GM12878 (cell line): Measurements from ENCODE around the gene EIF4E1B. TPM values are rescaled to one million over a fixed set of nuclear protein-coding genes. Genes with fewer than 3 reads are reported as not detected.

Source experiments
- ATAC-seq: fragments of 200-7000 bp; cut with Tn5 transposase; 3 replicates; pipeline ENCODE4 v1.9.1; 2020; ENCODE audit warnings: mild to moderate bottlenecking, moderate library complexity
- BruUV-seq: library from RNA; stranded (reverse); fragments of 400-500 nt; replicated peaks from 2 replicates; lab custom pipeline; 2021; lab: Mats Ljungman, UMichigan
- CTCF ChIA-PET: fragments of 300-600 bp; sonication (Branson Sonifier 250); formaldehyde crosslinking; extraction: SDS; loops from one replicate; lab custom pipeline; 2021; ENCODE audit warnings: inconsistent platforms; lab: Yijun Ruan, JAX
- POLR2A ChIA-PET: fragments of 350-600 bp; formaldehyde crosslinking; extraction: SDS; loops from one replicate; lab custom pipeline; 2021; ENCODE audit warnings: inconsistent platforms; lab: Charles Lee
- RAD21 ChIA-PET: fragments of 300-600 bp; sonication (Branson Sonifier 250); formaldehyde crosslinking; loops from one replicate; lab custom pipeline; 2023; ENCODE audit warnings: antibody characterized with exemption; ENCODE audit not compliant: unreplicated experiment; lab: Charles Lee
- SMC1A ChIA-PET: fragments of 300-600 bp; sonication (Branson Sonifier 250); formaldehyde crosslinking; loops from one replicate; lab custom pipeline; 2023; ENCODE audit not compliant: unreplicated experiment, uncharacterized antibody; lab: Charles Lee
- DNase-seq: peaks from one replicate; pipeline ENCODE4 v3.0.0-alpha.2; 2011; ENCODE audit warnings: low read depth, low spot score
- FAIRE-seq: peaks from 3 replicates; lab custom pipeline; 2011; peaks lifted over from hg19 to GRCh38; lab: Jason Lieb, UNC
- H2AFZ ChIP-seq: 2 replicates; pipeline ENCODE4 v1.6.0; 2011; ENCODE audit warnings: low read depth, low read length, control low read depth; ENCODE audit not compliant: control insufficient read depth
- H3K27ac ChIP-seq: 2 replicates; pipeline ENCODE4 v1.5.1; 2011; ENCODE audit warnings: control low read depth; ENCODE audit not compliant: control insufficient read depth, insufficient read depth
- H3K27me3 ChIP-seq, 2 experiments: replicated peaks in 1 of 2; 2 replicates each; pipeline versions ENCODE4 v1.6.0 to v1.6.1; 2011; ENCODE audit warnings: low read length in 1 of 2; ENCODE audit not compliant: control insufficient read depth in 2 of 2, insufficient read depth in 2 of 2
- H3K36me3 ChIP-seq, 2 experiments: 2 replicates each; pipeline ENCODE4 v1.5.1; 2011; ENCODE audit warnings: low read length in 1 of 2; ENCODE audit not compliant: control insufficient read depth in 2 of 2, insufficient read depth in 2 of 2
- H3K4me1 ChIP-seq: 2 replicates; pipeline ENCODE4 v1.6.1; 2011; ENCODE audit warnings: mild to moderate bottlenecking, low read length, moderate library complexity, mixed read lengths; ENCODE audit not compliant: control insufficient read depth, insufficient read depth
- H3K4me2 ChIP-seq: 2 replicates; pipeline ENCODE4 v1.6.0; 2011; ENCODE audit warnings: control low read depth; ENCODE audit not compliant: control insufficient read depth, insufficient read depth
- H3K4me3 ChIP-seq: fragments of 200-600 bp; sonication (generic); 2 replicates; pipeline ENCODE4 v1.5.1; 2016
- H3K79me2 ChIP-seq: 2 replicates; pipeline ENCODE4 v1.6.0; 2011; ENCODE audit warnings: low read length; ENCODE audit not compliant: control insufficient read depth, insufficient read depth
- H3K9ac ChIP-seq: 2 replicates; pipeline ENCODE4 v1.8.0; 2011; ENCODE audit warnings: low read length, control low read depth, mixed read lengths; ENCODE audit not compliant: control insufficient read depth, insufficient read depth
- H3K9me3 ChIP-seq: replicated peaks from 3 replicates; pipeline ENCODE4 v1.5.1; 2011; ENCODE audit warnings: mild to moderate bottlenecking, low read length; ENCODE audit not compliant: control insufficient read depth, insufficient read depth
- H4K20me1 ChIP-seq: 2 replicates; pipeline ENCODE4 v1.6.0; 2011; ENCODE audit not compliant: control insufficient read depth, insufficient read depth
- BACH1 ChIP-seq: fragments of 450-650 bp; IDR thresholded peaks from 2 replicates; pipeline ENCODE4 v1.6.1; 2017; ENCODE audit warnings: mild to moderate bottlenecking, borderline replicate concordance
- EZH2 ChIP-seq: IDR thresholded peaks from 2 replicates; pipeline ENCODE4 v1.6.1; 2012; ENCODE audit warnings: low read depth, mild to moderate bottlenecking, control low read depth, inconsistent platforms, low read length, borderline replicate concordance; ENCODE audit not compliant: control insufficient read depth
- KDM1A ChIP-seq: fragments of 200-600 bp; sonication (generic); IDR thresholded peaks from 2 replicates; pipeline ENCODE4 v1.6.1; 2016; ENCODE audit warnings: borderline replicate concordance
- LARP7 ChIP-seq: fragments of 450-650 bp; IDR thresholded peaks from 2 replicates; pipeline ENCODE4 v1.6.1; 2017; ENCODE audit warnings: mild to moderate bottlenecking
- MEF2B ChIP-seq: fragments of 450-650 bp; IDR thresholded peaks from 2 replicates; pipeline ENCODE4 v1.6.1; 2018; ENCODE audit warnings: mild to moderate bottlenecking, moderate library complexity; ENCODE audit not compliant: partially characterized antibody, poor library complexity, severe bottlenecking
- NR2C1 ChIP-seq: fragments of 450-650 bp; IDR thresholded peaks from 2 replicates; pipeline ENCODE4 v1.6.1; 2017; ENCODE audit warnings: antibody characterized with exemption, mild to moderate bottlenecking, moderate library complexity
- RUNX3 ChIP-seq: IDR thresholded peaks from 2 replicates; pipeline ENCODE4 v1.6.1; 2012; ENCODE audit warnings: low read length, inconsistent platforms
- SP1 ChIP-seq: IDR thresholded peaks from one replicate; pipeline ENCODE4 v1.6.1; 2011; ENCODE audit warnings: low read depth, low read length
- ZNF217 ChIP-seq: fragments of 450-650 bp; IDR thresholded peaks from 2 replicates; pipeline ENCODE4 v1.6.1; 2017; ENCODE audit warnings: antibody characterized with exemption, mild to moderate bottlenecking
- WGBS: methylation state at CpG from one replicate; pipeline ENCODE4 v1.1.6; 2016; ENCODE audit warnings: low lambda C conversion rate; ENCODE audit not compliant: insufficient replicate concordance, insufficient coverage; ENCODE audit errors: missing lambda C conversion rate; 5-methylcytosine and 5-hydroxymethylcytosine counted together
- in situ Hi-C: fragments of 300-500 bp; cut with MboI; formaldehyde crosslinking; loops from 9 replicates; pipeline ENCODE4 v1.14.3; 2018; ENCODE audit warnings: mixed read lengths
- intact Hi-C: fragments of 100-400 bp; cut with micrococcal nuclease; formaldehyde crosslinking; loops from one replicate; pipeline ENCODE4 v1.14.2; 2022; ENCODE audit not compliant: unreplicated experiment
- polyA plus RNA-seq, 11 experiments: library from polyadenylated mRNA; depleted of rRNA in 4 of 11; unstranded in 6 of 11; stranded (reverse) in 5 of 11; fragments of >200 nt; fragmentation: Nextera tagmentation in 4 of 11; fragmentation: Illumina TruSeq in 1 of 11; extraction: Ambion mirVana in 4 of 11; extraction: Trizol in 1 of 11; gene quantifications; 1 replicate in 1 of 11; 2 replicates in 10 of 11; pipeline versions ENCODE4 v1.2.1 to v1.2.3, GENCODE V29; 2011 to 2016; ENCODE audit warnings: inconsistent platforms in 2 of 11, missing spikeins in 2 of 11, low read depth in 1 of 11
- total RNA-seq, 4 experiments: library from RNA; depleted of rRNA in 3 of 4; stranded (reverse); fragments of >200 nt in 3 of 4; fragmentation: Illumina TruSeq in 1 of 4; extraction: Trizol in 1 of 4; gene quantifications; 2 replicates each; pipeline versions ENCODE4 v1.2.1 to v1.2.3, GENCODE V29; 2013 to 2021
- TF ChIP-seq, protein P1 (sequence below): fragments of 450-650 bp; IDR thresholded peaks from 2 replicates; pipeline ENCODE4 v1.6.1; 2016; ENCODE audit warnings: mild to moderate bottlenecking, moderate library complexity, borderline replicate concordance

EIF4E1B gene
- total and polyA plus RNA-seq, 10 of the 15 experiments (the other 5 are each of a cell fraction or from before 2014, with no cell fraction given) = not detected

DNA sequence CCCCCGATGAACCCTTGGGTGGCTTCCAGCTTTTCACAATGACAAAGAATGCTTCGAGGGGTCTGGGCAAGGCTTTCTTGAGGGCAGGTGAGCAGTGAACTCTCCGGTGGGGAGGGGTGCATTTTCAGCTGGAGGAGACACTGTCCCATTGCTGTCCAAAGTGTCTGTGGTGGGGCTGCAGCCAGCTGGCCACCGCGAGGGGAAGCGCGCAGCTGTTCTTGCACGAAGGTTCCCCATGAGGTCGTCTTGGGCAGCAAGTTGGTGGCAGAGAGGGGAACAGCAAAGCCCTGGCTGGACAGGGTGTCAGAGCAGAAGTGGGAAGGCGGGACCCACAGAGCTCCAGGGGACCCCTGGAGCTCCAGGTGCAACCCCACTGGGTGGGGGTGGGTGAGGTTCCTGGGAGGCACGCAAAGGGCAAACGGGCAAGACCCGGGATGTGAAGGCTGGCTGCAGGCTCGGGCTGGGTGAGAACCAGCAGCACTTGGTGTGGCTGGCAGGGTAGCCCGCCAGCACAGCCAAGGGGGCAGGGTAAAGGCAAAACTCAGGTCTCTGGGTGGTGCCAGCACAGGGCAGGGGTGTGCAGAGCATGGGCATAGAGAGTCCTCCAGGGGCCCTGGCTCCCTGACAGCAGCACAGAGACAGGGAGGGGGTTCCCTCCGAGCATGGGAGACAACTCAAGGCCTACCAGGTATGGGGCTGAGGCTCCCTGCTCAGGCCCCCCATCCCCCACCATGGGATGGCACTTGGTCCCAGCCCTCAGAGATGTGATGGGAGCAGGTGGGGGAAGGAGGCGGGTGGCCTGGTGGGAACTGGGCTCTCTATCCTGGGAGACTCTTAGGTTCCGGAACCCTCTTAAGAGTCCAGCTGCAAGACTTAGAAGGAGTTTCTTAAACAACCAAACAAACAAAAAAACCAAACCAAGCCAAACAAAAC, 43.4 kb downstream of the EIF4E1B start:
- Histone ChIP-seq H3K36me3 (no peaks in the 10 kb centered on the region), H3K27me3 (no peaks in the 10 kb centered on the region; a peak in 1 of 4 replicates), H2AFZ (no peak overlapping the region), H3K4me2 (no peak overlapping the region), H3K4me1 (no peaks in the 10 kb centered on the region), H3K4me3 (no peak overlapping the region), H3K27ac (no peak overlapping the region), H3K79me2 (no peaks in the 10 kb centered on the region), H3K9me3 (no peaks in the 10 kb centered on the region), H4K20me1 (no peaks in the 10 kb centered on the region), H3K9ac (no peak overlapping the region)
- TF ChIP-seq SP1 (no peak), KDM1A (no peak), BACH1 (no peak), ZNF217 (no peak), RUNX3 (no peak), EZH2 (no peak), LARP7 (no peak), NR2C1 (no peak), MEF2B (no peak)
- TF ChIP-seq, protein P1, sequence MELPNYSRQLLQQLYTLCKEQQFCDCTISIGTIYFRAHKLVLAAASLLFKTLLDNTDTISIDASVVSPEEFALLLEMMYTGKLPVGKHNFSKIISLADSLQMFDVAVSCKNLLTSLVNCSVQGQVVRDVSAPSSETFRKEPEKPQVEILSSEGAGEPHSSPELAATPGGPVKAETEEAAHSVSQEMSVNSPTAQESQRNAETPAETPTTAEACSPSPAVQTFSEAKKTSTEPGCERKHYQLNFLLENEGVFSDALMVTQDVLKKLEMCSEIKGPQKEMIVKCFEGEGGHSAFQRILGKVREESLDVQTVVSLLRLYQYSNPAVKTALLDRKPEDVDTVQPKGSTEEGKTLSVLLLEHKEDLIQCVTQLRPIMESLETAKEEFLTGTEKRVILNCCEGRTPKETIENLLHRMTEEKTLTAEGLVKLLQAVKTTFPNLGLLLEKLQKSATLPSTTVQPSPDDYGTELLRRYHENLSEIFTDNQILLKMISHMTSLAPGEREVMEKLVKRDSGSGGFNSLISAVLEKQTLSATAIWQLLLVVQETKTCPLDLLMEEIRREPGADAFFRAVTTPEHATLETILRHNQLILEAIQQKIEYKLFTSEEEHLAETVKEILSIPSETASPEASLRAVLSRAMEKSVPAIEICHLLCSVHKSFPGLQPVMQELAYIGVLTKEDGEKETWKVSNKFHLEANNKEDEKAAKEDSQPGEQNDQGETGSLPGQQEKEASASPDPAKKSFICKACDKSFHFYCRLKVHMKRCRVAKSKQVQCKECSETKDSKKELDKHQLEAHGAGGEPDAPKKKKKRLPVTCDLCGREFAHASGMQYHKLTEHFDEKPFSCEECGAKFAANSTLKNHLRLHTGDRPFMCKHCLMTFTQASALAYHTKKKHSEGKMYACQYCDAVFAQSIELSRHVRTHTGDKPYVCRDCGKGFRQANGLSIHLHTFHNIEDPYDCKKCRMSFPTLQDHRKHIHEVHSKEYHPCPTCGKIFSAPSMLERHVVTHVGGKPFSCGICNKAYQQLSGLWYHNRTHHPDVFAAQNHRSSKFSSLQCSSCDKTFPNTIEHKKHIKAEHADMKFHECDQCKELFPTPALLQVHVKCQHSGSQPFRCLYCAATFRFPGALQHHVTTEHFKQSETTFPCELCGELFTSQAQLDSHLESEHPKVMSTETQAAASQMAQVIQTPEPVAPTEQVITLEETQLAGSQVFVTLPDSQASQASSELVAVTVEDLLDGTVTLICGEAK = no peak
- ATAC-seq = no peak
- in situ Hi-C loops = no loop called here
- ChIA-PET CTCF (interaction anchor here (0.6 to 1.7 kb wide), 4 partner anchors 13 to 296 kb away, joined by 3 to 10 read pairs (median 3); no protein-coding TSS in a partner anchor), SMC1A (interaction anchor here (1.2 kb wide), 1 partner anchor 13 kb away, joined by 5 read pairs; no protein-coding TSS in a partner anchor), RAD21 (interaction anchor here (2.6 kb wide), 1 partner anchor 13 kb away, joined by 9 read pairs; no protein-coding TSS in a partner anchor), POLR2A (no interaction called here)
- DNase-seq = no peak
- intact Hi-C loops = no loop called here
- FAIRE-seq = no peak
- BruUV-seq = no TSS peak
- 72% methylated on average over 18 of the region's 18 CpGs for WGBS
